KOPT-K1 (cell line): ENCODE measurements around the gene COMMD6.

Experiments
- H3K27ac ChIP-seq: fragments of 200-600 bp; sonication (generic); 2 replicates; pipeline ENCODE4 v1.5.1; 2016; ENCODE audit warnings: antibody characterized with exemption, mild to moderate bottlenecking, low read depth, low read length; ENCODE audit not compliant: poor library complexity, severe bottlenecking
- H3K36me3 ChIP-seq: fragments of 200-600 bp; sonication (generic); 2 replicates; pipeline ENCODE4 v1.5.1; 2017; ENCODE audit warnings: antibody characterized with exemption, mild to moderate bottlenecking, low read length, moderate library complexity; ENCODE audit not compliant: insufficient read depth
- H3K9me3 ChIP-seq: fragments of 200-600 bp; sonication (generic); 2 replicates; pipeline ENCODE4 v1.5.1; 2017; ENCODE audit warnings: antibody characterized with exemption, low read length, mild to moderate bottlenecking; ENCODE audit not compliant: insufficient read depth, poor library complexity, severe bottlenecking

COMMD6 gene

DNA sequence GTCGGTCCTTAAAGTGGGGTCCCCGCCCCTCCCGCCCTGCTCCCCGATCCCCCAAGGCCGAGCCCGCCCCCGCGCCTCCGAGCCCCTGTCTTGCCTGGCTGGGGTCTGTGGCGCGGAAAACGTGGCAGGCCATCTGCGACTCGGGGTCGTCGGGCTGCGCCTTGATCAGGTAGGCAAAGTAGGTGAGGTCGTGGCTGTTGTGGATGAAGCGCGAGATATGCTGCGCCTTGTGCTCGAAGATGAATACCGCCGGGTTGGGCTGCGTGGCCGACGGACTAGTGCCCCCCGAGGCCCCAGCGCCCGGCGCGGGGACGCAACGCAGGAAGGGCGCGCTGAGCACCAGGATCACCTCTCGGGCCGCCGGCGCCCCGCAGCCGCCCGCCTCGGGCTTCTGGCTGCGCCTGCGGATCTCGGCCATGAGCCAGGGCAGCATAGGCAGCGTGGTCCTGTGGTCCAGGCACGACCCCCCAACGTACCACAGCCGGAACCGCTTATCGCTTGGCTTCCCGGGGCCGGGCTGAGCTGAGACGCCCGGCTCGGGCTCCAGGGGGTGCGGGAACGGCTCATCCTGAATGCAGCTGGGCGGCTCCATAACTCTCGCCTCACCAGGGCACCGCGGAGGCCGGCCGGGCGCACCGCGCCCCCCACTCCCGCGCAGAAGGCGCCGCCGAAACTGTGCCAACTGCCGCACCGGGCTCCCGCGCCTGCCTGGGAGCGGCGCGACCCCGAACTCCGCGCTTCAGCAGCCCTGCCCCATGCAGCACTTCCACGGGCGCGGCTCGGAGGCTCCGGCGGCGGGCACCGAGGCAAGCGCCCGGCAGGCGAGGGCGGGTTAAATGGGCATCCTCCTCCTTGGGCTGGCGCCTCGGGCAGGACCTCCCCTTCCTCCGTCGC, 56.2 kb downstream of the COMMD6 start:
- Histone ChIP-seq H3K27ac (peak overlapping the region; percentile 8), H3K36me3 (no peaks in the 10 kb centered on the region), H3K9me3 (no peaks in the 10 kb centered on the region)

DNA sequence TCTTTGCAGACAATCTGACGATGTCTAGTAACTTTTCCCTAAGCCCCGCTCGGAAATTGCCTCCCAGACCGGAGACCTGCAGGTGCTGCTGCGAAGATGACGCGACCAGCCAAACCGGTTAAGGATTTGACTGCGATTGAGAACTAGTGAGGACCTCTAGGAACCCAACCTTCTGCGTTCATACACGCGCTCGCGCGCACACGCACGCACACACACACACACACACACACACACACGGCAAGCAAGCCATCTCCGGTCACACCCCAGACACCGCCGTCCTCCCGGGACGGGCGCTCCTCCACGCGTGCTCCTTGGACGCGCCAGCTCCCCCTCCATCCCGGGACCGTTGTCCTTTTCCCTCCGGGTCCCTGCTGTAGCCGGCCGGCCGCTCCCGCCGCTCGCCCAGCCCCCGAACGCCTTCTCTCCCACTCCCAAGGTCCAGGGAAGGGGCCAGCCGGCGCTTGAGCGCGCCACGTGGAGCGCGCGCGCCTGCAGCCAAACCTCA, 56.9 kb downstream of the COMMD6 start:
- Histone ChIP-seq H3K9me3 (no peaks in the 10 kb centered on the region), H3K27ac (no peak overlapping the region), H3K36me3 (no peaks in the 10 kb centered on the region)

GRCh38 chr13:75479102-75479740, 58.4 kb downstream of the COMMD6 start:
- H3K9me3 ChIP-seq: no peaks in the 10 kb centered on the region
- no peak overlapping the region for H3K27ac ChIP-seq
- no peaks in the 10 kb centered on the region for H3K36me3 ChIP-seq

GRCh38 chr13:75478659-75479058, 59.0 kb downstream of the COMMD6 start:
- no peak overlapping the region for H3K27ac ChIP-seq
- H3K9me3 ChIP-seq: no peaks in the 10 kb centered on the region

More at GRCh38 chr13:75478659-75479058, 59.0 kb downstream of the COMMD6 start:
- H3K36me3 ChIP-seq: no peaks in the 10 kb centered on the region
